ENCODE data around the gene RXRA.

RXRA gene

GRCh38 chr9:134318941-134319305, 7.3 kb upstream of the RXRA start:
- ChIA-PET POLR2A (no interaction called here), CTCF (interaction anchor here (0.6 kb wide), 1 partner anchor 16 kb away, joined by 3 read pairs; no protein-coding TSS in a partner anchor)
- TF ChIP-seq ZNF324 (tag by site-specific recombination; IDR thresholded peaks at IDR 0.05): no peak
- no peak for TF ChIP-seq ZNF558 (tag by site-specific recombination; IDR thresholded peaks at IDR 0.05)
- Histone ChIP-seq H3K4me1 (ENCODE audit: control insufficient read depth, insufficient read depth, low read length) (no peaks in the 10 kb centered on the region), H3K36me3 (ENCODE audit: control insufficient read depth in 2 of 2, insufficient read depth in 1 of 2, low read length in 2 of 2) (no peaks in the 10 kb centered on the region), H3K27ac (ENCODE audit: extremely low read depth, low read depth, low read length) (no peak overlapping the region), H3K4me3 (ENCODE audit: low read depth, low read length) (no peak overlapping the region), H3K9me3 (ENCODE audit: control insufficient read depth, insufficient read depth, low read depth, low read length) (no peaks in the 10 kb centered on the region)

DNA sequence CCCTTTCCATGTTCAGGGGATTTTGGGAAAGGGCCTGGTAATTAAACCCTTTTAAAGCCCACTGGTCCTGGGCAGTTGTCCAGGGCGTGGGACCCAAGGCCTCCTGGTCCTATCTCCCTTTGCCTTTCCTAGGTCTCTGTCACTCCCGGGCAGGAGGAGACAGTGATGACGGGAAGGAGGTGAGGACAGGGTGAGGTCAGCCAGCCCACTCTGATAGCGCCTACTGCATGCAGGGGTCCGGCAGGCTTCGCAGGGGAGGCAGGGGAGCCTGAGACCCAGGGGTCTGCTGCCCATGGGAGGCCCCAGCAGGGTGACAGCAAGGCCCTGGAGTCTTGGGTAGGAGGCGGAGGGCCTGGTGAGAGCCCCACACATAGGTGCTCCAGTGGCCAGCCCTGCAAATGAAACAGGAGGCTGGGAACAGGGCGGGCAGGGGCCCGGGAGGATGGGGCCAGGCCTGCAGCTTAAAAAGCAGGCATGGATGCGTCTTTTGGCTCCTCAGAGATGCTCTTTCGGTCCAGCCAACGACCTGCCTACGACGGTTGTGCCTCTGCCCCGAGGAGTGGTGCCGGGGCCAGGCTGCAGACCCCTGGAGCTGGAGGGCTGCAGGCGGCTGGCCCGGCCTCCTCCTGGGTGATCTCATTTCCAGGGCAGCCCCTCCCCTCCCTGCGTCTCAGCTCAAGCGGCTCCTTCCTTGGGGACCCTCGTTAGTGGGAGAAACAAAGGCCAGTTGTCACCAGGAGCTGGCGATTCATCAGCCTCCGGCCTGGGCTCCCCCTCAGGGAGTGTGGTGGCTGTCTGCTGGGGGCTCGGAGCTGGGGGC, 6.7 kb upstream of the RXRA start:
- no peak overlapping the region for H3K4me3 ChIP-seq (ENCODE audit: low read depth, low read length)
- POLR2A ChIA-PET: no interaction called here
- no peak overlapping the region for H3K27ac ChIP-seq (ENCODE audit: extremely low read depth, low read depth, low read length)
- CTCF ChIA-PET: interaction anchor here (0.7 kb wide), 1 partner anchor 123 kb away, joined by 5 read pairs; no protein-coding TSS in a partner anchor
- H3K9me3 ChIP-seq (ENCODE audit: control insufficient read depth, insufficient read depth, low read depth, low read length): no peaks in the 10 kb centered on the region
- H3K36me3 ChIP-seq (ENCODE audit: control insufficient read depth in 2 of 2, insufficient read depth in 1 of 2, low read length in 2 of 2): no peaks in the 10 kb centered on the region
- TF ChIP-seq ZNF292 (tag by site-specific recombination; IDR thresholded peaks at IDR 0.05; ENCODE audit: borderline replicate concordance, low read depth) (no peak), ZNF654 (tag by site-specific recombination; IDR thresholded peaks at IDR 0.05; ENCODE audit: low read depth) (no peak), ZIC2 (tag by site-specific recombination; IDR thresholded peaks at IDR 0.05) (peak; percentile 54), ZNF529 (tag by site-specific recombination; IDR thresholded peaks at IDR 0.05; ENCODE audit: insufficient replicate concordance) (no peak), ZNF311 (tag by site-specific recombination; IDR thresholded peaks at IDR 0.05; ENCODE audit: borderline replicate concordance) (no peak), REST (tag by site-specific recombination; IDR thresholded peaks at IDR 0.05) (no peak), ZNF184 (tag by site-specific recombination; IDR thresholded peaks at IDR 0.05) (no peak), GLIS1 (tag by site-specific recombination; IDR thresholded peaks at IDR 0.05) (peak; percentile 38), ZNF768 (tag by site-specific recombination; IDR thresholded peaks at IDR 0.05) (no peak), ZXDB (tag by site-specific recombination; IDR thresholded peaks at IDR 0.05) (no peak), ZNF426 (tag by site-specific recombination; IDR thresholded peaks at IDR 0.05) (no peak), KLF1 (tag by site-specific recombination; IDR thresholded peaks at IDR 0.05) (no peak), MEIS1 (CRISPR knock-in tag; IDR thresholded peaks at IDR 0.05; ENCODE audit: borderline replicate concordance) (no peak), ZNF791 (tag by site-specific recombination; IDR thresholded peaks at IDR 0.05) (no peak)
- TF ChIP-seq, protein P1, sequence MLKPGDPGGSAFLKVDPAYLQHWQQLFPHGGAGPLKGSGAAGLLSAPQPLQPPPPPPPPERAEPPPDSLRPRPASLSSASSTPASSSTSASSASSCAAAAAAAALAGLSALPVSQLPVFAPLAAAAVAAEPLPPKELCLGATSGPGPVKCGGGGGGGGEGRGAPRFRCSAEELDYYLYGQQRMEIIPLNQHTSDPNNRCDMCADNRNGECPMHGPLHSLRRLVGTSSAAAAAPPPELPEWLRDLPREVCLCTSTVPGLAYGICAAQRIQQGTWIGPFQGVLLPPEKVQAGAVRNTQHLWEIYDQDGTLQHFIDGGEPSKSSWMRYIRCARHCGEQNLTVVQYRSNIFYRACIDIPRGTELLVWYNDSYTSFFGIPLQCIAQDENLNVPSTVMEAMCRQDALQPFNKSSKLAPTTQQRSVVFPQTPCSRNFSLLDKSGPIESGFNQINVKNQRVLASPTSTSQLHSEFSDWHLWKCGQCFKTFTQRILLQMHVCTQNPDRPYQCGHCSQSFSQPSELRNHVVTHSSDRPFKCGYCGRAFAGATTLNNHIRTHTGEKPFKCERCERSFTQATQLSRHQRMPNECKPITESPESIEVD (tag by site-specific recombination; IDR thresholded peaks at IDR 0.05): no peak
- TF ChIP-seq, protein P2, sequence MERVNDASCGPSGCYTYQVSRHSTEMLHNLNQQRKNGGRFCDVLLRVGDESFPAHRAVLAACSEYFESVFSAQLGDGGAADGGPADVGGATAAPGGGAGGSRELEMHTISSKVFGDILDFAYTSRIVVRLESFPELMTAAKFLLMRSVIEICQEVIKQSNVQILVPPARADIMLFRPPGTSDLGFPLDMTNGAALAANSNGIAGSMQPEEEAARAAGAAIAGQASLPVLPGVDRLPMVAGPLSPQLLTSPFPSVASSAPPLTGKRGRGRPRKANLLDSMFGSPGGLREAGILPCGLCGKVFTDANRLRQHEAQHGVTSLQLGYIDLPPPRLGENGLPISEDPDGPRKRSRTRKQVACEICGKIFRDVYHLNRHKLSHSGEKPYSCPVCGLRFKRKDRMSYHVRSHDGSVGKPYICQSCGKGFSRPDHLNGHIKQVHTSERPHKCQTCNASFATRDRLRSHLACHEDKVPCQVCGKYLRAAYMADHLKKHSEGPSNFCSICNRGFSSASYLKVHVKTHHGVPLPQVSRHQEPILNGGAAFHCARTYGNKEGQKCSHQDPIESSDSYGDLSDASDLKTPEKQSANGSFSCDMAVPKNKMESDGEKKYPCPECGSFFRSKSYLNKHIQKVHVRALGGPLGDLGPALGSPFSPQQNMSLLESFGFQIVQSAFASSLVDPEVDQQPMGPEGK (tag by site-specific recombination; IDR thresholded peaks at IDR 0.05): no peak
- TF ChIP-seq, protein P3, sequence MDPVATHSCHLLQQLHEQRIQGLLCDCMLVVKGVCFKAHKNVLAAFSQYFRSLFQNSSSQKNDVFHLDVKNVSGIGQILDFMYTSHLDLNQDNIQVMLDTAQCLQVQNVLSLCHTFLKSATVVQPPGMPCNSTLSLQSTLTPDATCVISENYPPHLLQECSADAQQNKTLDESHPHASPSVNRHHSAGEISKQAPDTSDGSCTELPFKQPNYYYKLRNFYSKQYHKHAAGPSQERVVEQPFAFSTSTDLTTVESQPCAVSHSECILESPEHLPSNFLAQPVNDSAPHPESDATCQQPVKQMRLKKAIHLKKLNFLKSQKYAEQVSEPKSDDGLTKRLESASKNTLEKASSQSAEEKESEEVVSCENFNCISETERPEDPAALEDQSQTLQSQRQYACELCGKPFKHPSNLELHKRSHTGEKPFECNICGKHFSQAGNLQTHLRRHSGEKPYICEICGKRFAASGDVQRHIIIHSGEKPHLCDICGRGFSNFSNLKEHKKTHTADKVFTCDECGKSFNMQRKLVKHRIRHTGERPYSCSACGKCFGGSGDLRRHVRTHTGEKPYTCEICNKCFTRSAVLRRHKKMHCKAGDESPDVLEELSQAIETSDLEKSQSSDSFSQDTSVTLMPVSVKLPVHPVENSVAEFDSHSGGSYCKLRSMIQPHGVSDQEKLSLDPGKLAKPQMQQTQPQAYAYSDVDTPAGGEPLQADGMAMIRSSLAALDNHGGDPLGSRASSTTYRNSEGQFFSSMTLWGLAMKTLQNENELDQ (tag by site-specific recombination; IDR thresholded peaks at IDR 0.05; ENCODE audit: low read depth): no peak
- H3K4me1 ChIP-seq (ENCODE audit: control insufficient read depth, insufficient read depth, low read length): no peaks in the 10 kb centered on the region

Data from HEK293 (cell line).